Left ventricle myocardium inferior (tissue), 1 donor: ENCODE results near the gene ANKRD10. TPM values are rescaled to one million over a fixed set of nuclear protein-coding genes. Genes with fewer than 3 reads are reported as not detected.

Experiments used
- DNase-seq: peaks from one replicate; pipeline ENCODE4 v3.0.0-alpha.2; 2020
- H3K27ac ChIP-seq: fragments of 200-600 bp; replicated peaks from 2 replicates; pipeline ENCODE4 v1.8.0; 2021
- H3K27me3 ChIP-seq: fragments of 200-600 bp; 2 replicates; pipeline ENCODE4 v1.8.0; 2021; ENCODE audit warnings: low read depth
- H3K36me3 ChIP-seq: fragments of 200-600 bp; 2 replicates; pipeline ENCODE4 v1.8.0; 2021
- H3K4me1 ChIP-seq: fragments of 200-600 bp; 2 replicates; pipeline ENCODE4 v1.8.0; 2021
- H3K4me3 ChIP-seq: fragments of 200-600 bp; 2 replicates; pipeline ENCODE4 v1.8.0; 2021; ENCODE audit warnings: mild to moderate bottlenecking, moderate library complexity
- H3K9me3 ChIP-seq: fragments of 200-600 bp; replicated peaks from 2 replicates; pipeline ENCODE4 v1.8.0; 2021
- intact Hi-C: fragments of 100-400 bp; cut with micrococcal nuclease; formaldehyde crosslinking; loops from one replicate; pipeline ENCODE4 v1.11.0; 2022
- total RNA-seq: library from RNA; stranded (reverse); fragmentation: NEBNext Ultra II Directional; extraction: Animal tissue kit (Norgen Biotek cat#: 25700); gene quantifications from one replicate; pipeline ENCODE4 v1.2.1, GENCODE V29; 2021
- TF ChIP-seq, protein P1 (sequence below): fragments of 200-600 bp; IDR thresholded peaks from 2 replicates; pipeline ENCODE4 v1.8.0; 2021; ENCODE audit warnings: antibody characterized with exemption, mild to moderate bottlenecking, borderline replicate concordance
- donor health status: DM: no; HTN: yes; CAD: no; lungs with severe emphysema.

The ANKRD10 gene
- total RNA-seq, 1 donor from 2014 or later = 45.9 TPM

DNA sequence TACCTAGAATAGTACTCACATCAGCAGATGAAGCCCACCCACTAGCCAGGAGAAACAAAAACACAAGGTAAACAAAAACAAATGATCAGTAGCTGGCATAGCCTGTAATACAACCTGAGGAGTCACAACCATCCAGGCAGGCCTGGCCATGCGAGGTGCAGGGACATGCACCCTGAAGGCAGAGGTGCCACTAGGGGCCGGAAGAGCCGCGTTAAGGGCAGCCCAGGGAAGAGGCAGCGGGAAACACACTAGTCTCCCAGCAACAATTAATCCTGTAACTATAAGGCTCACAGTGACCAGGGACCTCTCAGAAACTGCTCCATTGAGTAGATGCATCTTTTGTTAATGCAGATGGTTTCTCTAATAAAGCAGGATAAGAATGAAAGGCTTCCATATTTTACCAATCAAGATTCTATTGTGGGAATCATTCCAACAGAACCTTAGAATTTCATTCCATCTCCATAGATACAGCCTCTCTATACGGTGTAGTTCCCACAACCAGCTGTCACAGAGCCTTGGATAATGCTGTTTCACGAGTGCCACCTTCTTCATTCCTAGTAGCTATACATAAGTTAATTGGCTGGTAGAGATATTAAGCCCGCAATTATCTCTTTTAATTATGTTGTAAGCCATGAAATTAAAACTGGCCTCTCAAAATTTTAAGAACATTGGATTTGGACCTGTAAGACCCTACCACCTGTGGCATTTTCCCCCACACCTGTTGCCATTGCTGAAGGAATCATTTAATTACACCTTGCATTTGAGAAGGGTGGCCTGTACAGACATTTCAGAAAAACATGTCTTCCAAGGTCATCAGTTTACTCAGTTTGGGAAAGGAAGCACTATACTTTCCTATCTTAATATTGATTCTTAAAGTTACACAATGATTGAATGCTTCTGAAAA, 28.7 kb downstream of the ANKRD10 start:
- intact Hi-C loops = no loop called here
- TF ChIP-seq, protein P1, sequence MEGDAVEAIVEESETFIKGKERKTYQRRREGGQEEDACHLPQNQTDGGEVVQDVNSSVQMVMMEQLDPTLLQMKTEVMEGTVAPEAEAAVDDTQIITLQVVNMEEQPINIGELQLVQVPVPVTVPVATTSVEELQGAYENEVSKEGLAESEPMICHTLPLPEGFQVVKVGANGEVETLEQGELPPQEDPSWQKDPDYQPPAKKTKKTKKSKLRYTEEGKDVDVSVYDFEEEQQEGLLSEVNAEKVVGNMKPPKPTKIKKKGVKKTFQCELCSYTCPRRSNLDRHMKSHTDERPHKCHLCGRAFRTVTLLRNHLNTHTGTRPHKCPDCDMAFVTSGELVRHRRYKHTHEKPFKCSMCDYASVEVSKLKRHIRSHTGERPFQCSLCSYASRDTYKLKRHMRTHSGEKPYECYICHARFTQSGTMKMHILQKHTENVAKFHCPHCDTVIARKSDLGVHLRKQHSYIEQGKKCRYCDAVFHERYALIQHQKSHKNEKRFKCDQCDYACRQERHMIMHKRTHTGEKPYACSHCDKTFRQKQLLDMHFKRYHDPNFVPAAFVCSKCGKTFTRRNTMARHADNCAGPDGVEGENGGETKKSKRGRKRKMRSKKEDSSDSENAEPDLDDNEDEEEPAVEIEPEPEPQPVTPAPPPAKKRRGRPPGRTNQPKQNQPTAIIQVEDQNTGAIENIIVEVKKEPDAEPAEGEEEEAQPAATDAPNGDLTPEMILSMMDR = no peak
- no peaks in the 10 kb centered on the region for H3K9me3 ChIP-seq
- no peak overlapping the region for H3K4me3 ChIP-seq
- H3K36me3 ChIP-seq = peaks cover 6% of the 10 kb centered on the region
- no peak for DNase-seq
- H3K27me3 ChIP-seq = no peaks in the 10 kb centered on the region
- H3K4me1 ChIP-seq = peaks cover 12% of the 10 kb centered on the region
- H3K27ac ChIP-seq = no peak overlapping the region

DNA sequence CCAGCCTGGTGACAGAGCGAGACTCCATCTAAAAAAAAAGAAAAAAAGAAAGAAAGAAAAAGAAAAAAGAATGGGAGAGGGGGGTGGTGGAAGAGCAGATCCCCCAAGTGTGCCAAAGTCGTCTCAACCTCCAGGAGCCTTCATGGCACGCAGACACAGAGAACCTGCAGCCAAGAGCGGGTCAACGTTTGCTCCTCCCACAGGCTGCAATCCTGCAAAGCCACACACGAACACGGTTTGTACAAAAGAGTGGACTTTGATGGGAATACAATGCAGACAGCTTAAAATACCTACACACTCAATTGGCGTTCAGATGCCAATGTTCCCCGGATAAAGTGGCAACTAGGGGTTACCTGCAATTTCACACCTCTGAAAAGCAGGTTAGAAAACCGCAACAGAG, 29.4 kb downstream of the ANKRD10 start:
- TF ChIP-seq, protein P1 = no peak
- Histone ChIP-seq H3K4me1 (peaks cover 12% of the 10 kb centered on the region), H3K9me3 (no peaks in the 10 kb centered on the region), H3K4me3 (no peak overlapping the region), H3K27me3 (no peaks in the 10 kb centered on the region), H3K36me3 (peaks cover 8% of the 10 kb centered on the region), H3K27ac (no peak overlapping the region)
- intact Hi-C loops = no loop called here
- DNase-seq = no peak

DNA sequence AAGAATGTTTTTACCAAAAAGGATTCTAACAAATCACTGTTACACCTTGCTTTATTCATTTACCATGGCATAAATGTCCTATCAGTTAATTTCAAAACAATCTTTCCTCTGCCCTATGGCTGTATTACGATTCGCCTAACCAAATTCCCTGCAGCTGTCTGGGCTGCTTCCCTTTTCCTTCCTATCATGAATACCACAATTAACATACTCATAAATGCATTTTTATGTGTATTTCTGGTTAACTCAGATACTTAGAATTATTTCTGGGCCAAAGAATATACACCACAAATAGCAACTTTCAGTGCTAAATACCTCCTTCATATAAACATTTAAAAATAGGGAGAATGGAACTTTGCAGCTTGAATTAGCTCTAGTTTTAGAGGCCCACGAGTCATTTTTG, 30.4 kb downstream of the ANKRD10 start:
- H3K27ac ChIP-seq = no peak overlapping the region
- H3K9me3 ChIP-seq = no peaks in the 10 kb centered on the region
- intact Hi-C loops = no loop called here
- TF ChIP-seq, protein P1 = no peak
- peaks cover 14% of the 10 kb centered on the region for H3K36me3 ChIP-seq
- peaks cover 12% of the 10 kb centered on the region for H3K4me1 ChIP-seq
- no peaks in the 10 kb centered on the region for H3K27me3 ChIP-seq
- H3K4me3 ChIP-seq = no peak overlapping the region
- DNase-seq = no peak

DNA sequence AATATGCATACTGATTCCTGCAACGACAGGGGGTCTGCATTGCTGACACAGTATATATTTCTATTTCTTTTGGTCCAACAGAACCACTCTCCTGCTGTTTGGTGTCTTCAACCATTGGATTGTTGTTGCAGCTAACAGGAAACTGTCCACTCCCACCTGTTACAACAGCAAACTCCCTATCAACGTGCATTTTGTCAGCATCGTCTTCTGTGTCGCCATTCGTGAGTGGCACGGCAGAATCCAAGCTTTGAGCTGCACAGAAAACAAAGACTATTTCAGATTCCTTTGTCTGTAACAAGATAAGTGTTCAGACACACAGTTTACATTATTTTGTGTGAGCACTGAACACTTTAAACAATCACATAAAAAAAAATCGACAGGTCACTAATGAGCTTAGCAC, 31.3 kb downstream of the ANKRD10 start:
- Histone ChIP-seq H3K9me3 (no peaks in the 10 kb centered on the region), H3K27ac (no peak overlapping the region), H3K27me3 (no peaks in the 10 kb centered on the region), H3K4me3 (no peak overlapping the region), H3K4me1 (peaks cover 10% of the 10 kb centered on the region), H3K36me3 (peaks cover 16% of the 10 kb centered on the region)
- intact Hi-C loops = no loop called here
- TF ChIP-seq, protein P1 = no peak
- no peak for DNase-seq

DNA sequence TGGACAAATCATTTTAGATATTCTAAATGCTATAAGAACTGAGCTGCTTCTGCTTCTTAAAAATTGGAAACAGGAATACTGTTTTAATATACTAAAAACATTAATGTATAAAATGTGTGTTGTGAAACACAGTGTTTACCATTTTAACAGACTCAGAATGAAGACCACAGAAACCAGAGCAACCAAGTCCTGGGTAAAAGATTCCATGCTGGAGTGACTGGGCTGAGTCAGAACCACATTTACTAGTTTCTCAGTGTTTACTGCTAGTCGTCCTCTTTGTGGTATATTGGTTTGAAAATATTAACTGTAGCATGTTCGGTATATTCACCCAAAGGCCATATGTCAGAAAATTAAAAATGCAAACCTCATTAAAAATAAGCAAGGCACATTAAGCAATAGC, 31.9 kb downstream of the ANKRD10 start:
- H3K4me1 ChIP-seq = peaks cover 4% of the 10 kb centered on the region
- no peak overlapping the region for H3K4me3 ChIP-seq
- TF ChIP-seq, protein P1 = no peak
- no peaks in the 10 kb centered on the region for H3K9me3 ChIP-seq
- peaks cover 16% of the 10 kb centered on the region for H3K36me3 ChIP-seq
- no peak for DNase-seq
- H3K27ac ChIP-seq = no peak overlapping the region
- no peaks in the 10 kb centered on the region for H3K27me3 ChIP-seq
- intact Hi-C loops = no loop called here
